T-helper 1 cell treated with Interleukin-12 subunit alpha and Interleukin-12 subunit beta and Interleukin-4 antibody, amounts not matched to agents 30 μg/mL and 1 μg/mL, for 36 hours (primary cell): Measurements from ENCODE around the gene GPT2.
"Not testable (repeated sequence)": the region's sequence is repeated elsewhere in the genome, so short reads cannot be mapped to it uniquely, and the experiment has no call there.

Source experiments
- H3K27ac Mint-ChIP-seq: one replicate; pipeline ENCODE4 v1.8.0; 2021; ENCODE audit warnings: mild to moderate bottlenecking, mixed read lengths
- H3K27me3 Mint-ChIP-seq: one replicate; pipeline ENCODE4 v1.8.0; 2021; ENCODE audit warnings: low read depth, mixed read lengths
- H3K36me3 Mint-ChIP-seq: one replicate; pipeline ENCODE4 v1.8.0; 2021; ENCODE audit warnings: low read depth, mixed read lengths
- H3K4me1 Mint-ChIP-seq: one replicate; pipeline ENCODE4 v1.8.0; 2021; ENCODE audit warnings: low read depth, mixed read lengths
- H3K4me3 Mint-ChIP-seq: one replicate; pipeline ENCODE4 v1.8.0; 2021; ENCODE audit warnings: mild to moderate bottlenecking, moderate library complexity, mixed read lengths
- H3K9me3 Mint-ChIP-seq: one replicate; pipeline ENCODE4 v1.8.0; 2021; ENCODE audit warnings: mixed read lengths

The GPT2 gene

DNA sequence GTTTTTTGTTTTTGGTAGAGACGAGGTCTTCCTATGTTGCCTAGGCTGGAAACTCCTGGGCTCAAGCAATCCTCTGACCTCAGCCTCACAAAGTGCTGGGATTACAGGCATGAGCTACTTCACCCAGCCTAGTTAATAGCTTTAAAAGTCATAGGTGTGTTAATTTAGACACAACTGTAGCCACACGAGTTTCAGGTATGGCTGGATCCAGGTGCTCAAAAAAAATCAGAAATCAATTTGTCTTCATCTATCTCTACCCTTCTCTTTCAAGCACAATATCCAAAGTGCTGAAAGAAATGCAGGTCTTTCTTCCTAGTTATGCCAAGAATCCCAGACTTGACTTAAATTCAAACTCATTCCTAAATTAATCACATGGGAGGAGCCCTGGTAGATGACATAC is 29.3 kb upstream of the GPT2 start:
- H3K4me1 Mint-ChIP-seq, result peaks cover 4% of the 10 kb centered on the region
- H3K36me3 Mint-ChIP-seq, result no peaks in the 10 kb centered on the region
- no peaks in the 10 kb centered on the region for H3K9me3 Mint-ChIP-seq
- H3K27ac Mint-ChIP-seq, result no peak overlapping the region
- no peak overlapping the region for H3K4me3 Mint-ChIP-seq
- H3K27me3 Mint-ChIP-seq, result no peaks in the 10 kb centered on the region

DNA sequence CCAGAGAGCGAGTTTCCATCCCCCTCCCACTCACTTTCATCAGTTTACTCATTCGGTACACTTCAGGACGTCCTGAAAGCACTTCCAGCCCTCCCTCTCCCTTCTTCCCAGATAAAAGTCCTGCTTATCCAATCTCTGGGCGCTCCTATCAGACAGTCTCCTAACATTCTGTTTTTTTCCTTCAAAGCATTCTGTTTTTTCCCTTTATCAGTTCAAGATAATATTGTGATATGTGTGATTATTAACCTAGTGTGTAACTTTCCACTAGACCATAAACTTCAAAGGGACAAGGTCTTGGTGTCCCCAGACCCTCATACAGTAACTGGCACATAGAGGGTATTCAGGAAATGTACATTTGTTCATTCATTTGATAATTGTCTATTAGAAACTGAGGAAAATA is 28.8 kb upstream of the GPT2 start:
- Mint-ChIP-seq H3K36me3 (no peaks in the 10 kb centered on the region), H3K9me3 (no peaks in the 10 kb centered on the region), H3K27me3 (no peaks in the 10 kb centered on the region), H3K27ac (no peak overlapping the region), H3K4me3 (no peak overlapping the region), H3K4me1 (peaks cover 9% of the 10 kb centered on the region)

DNA sequence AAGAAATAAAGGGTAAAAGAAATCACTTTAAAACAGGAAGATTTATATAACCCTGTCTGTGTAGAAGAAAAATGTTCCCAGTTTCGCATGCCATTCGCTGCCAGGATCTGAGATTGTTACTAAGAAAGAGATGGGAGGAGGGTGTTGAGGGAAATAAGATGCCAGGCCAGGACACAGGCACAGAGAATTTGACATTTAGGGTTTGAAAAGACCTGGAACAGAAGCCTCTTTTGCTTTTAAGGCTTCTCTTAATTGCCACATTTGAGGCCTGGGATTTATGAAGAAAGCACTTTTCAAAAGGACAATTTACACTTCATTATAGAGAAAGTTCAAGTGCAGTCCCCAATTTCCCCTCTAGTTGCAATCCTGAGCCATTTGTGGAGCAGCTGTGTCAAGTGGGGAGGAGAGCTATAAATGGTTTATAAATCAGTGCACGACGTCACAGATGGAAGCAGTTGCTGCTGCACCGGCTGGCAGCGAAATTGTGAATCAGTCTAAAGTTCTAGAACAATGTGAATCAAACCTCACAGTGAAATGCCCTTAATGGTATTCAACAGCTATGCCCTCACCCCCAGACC is 26.7 kb upstream of the GPT2 start:
- Mint-ChIP-seq H3K27ac (no peak overlapping the region), H3K36me3 (peaks cover under 1% of the 10 kb centered on the region), H3K9me3 (peaks cover under 1% of the 10 kb centered on the region), H3K4me3 (no peak overlapping the region), H3K27me3 (no peaks in the 10 kb centered on the region), H3K4me1 (peaks cover 18% of the 10 kb centered on the region)

- H3K9me3 Mint-ChIP-seq, result peaks cover 4% of the 10 kb centered on the region
- peaks cover 22% of the 10 kb centered on the region for H3K4me1 Mint-ChIP-seq
- no peaks in the 10 kb centered on the region for H3K27me3 Mint-ChIP-seq
Observed at GRCh38 chr16:46858151-46858550, 26.0 kb upstream of the GPT2 start.

DNA sequence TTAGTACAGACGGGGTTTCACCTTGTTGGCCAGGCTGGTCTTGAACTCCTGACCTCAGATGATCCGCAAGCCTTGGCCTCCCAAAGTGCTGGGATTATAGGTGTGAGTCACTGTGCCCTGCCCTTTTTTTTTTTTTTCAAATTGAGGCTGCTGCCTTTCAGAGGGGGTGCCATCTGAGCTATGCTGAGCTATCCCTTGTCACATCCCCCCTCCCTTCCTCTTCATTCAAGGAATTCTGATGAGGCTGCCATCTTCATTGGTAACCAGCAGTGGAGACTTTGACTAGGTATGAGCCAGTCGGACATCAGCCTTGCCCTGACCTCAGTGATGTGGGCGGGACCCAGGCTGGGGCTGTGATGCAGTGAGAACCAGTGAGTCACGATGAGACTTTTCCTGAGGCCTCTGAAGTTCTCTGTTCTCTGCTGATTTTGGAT is 24.4 kb upstream of the GPT2 start:
- H3K4me3 Mint-ChIP-seq, result no peak overlapping the region
- no peak overlapping the region for H3K27ac Mint-ChIP-seq
- peaks cover 34% of the 10 kb centered on the region for H3K4me1 Mint-ChIP-seq
- no peaks in the 10 kb centered on the region for H3K27me3 Mint-ChIP-seq
- peaks cover 5% of the 10 kb centered on the region for H3K36me3 Mint-ChIP-seq
- H3K9me3 Mint-ChIP-seq, result peaks cover 4% of the 10 kb centered on the region

More at GRCh38 chr16:46858151-46858550, 26.0 kb upstream of the GPT2 start:
- H3K36me3 Mint-ChIP-seq, result peaks cover 2% of the 10 kb centered on the region
- no peak overlapping the region for H3K4me3 Mint-ChIP-seq
- H3K27ac Mint-ChIP-seq, result no peak overlapping the region

- Mint-ChIP-seq H3K27ac (peak overlapping the region; percentile 5), H3K36me3 (peaks cover 7% of the 10 kb centered on the region), H3K9me3 (peaks cover 13% of the 10 kb centered on the region), H3K4me3 (no peak overlapping the region), H3K27me3 (no peaks in the 10 kb centered on the region), H3K4me1 (peaks cover 35% of the 10 kb centered on the region)
Observed at GRCh38 chr16:46862555-46863447, 21.4 kb upstream of the GPT2 start.

GRCh38 chr16:46866286-46866685 is 17.9 kb upstream of the GPT2 start:
- no peaks in the 10 kb centered on the region for H3K27me3 Mint-ChIP-seq
- H3K4me3 Mint-ChIP-seq, result no peak overlapping the region
- H3K4me1 Mint-ChIP-seq, result peaks cover 24% of the 10 kb centered on the region
- H3K9me3 Mint-ChIP-seq, result peaks cover 14% of the 10 kb centered on the region
- peaks cover 9% of the 10 kb centered on the region for H3K36me3 Mint-ChIP-seq
- H3K27ac Mint-ChIP-seq, result no peak overlapping the region

GRCh38 chr16:46867486-46867885 is 16.7 kb upstream of the GPT2 start:
- not testable (repeated sequence) for H3K27ac Mint-ChIP-seq, H3K4me3 Mint-ChIP-seq, H3K27me3 Mint-ChIP-seq, H3K36me3 Mint-ChIP-seq
- H3K9me3 Mint-ChIP-seq, result peaks cover 13% of the 10 kb centered on the region
- H3K4me1 Mint-ChIP-seq, result peaks cover 17% of the 10 kb centered on the region

- not testable (repeated sequence) for H3K4me3 Mint-ChIP-seq, H3K27ac Mint-ChIP-seq, H3K27me3 Mint-ChIP-seq, H3K36me3 Mint-ChIP-seq, H3K4me1 Mint-ChIP-seq, H3K9me3 Mint-ChIP-seq
Observed at GRCh38 chr16:46868891-46869290, 15.3 kb upstream of the GPT2 start.

DNA sequence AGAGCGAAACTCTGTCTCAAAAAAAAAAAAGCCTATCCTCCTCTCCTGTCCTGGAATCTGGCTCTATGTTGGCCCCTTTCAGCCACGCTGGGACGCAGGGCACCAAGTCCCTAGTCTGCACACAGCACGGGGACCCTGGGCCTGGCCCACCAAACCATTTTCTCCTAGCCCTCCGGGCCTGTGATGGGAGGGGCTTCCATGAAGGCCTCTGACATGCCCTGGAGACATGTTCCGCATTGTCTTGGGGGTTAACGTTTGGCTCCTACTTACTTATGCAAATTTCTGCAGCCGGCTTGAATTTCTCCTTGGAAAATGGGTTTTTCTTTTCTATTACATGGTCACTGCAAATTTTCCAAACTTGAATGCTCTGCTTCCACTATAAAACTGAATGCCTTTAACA is 12.6 kb upstream of the GPT2 start:
- Mint-ChIP-seq H3K36me3 (peaks cover 5% of the 10 kb centered on the region), H3K4me1 (no peaks in the 10 kb centered on the region), H3K27me3 (peaks cover 5% of the 10 kb centered on the region), H3K27ac (no peak overlapping the region), H3K9me3 (peaks cover 9% of the 10 kb centered on the region), H3K4me3 (no peak overlapping the region)

DNA sequence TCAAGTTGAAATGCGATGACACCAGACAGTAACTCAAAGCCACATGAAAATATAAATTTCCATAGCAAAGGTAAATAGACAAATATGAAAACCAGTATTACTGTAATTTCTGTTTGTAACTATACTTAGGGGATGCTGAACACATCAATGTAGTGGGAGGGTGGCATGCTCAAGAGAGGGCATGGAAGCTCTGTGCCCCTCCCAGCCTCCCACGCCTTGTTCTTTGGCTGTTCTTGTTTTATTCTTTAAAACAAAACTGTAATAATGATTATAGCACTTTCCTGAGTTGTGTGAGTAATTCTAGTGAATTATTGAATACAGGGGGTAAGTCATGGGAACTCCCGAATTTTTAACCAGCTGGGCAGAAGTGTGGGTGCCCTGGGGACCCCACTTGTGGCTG is 11.0 kb upstream of the GPT2 start:
- Mint-ChIP-seq H3K27me3 (peaks cover 5% of the 10 kb centered on the region), H3K4me1 (no peaks in the 10 kb centered on the region), H3K27ac (no peak overlapping the region), H3K9me3 (no peaks in the 10 kb centered on the region), H3K4me3 (no peak overlapping the region), H3K36me3 (peaks cover 2% of the 10 kb centered on the region)

GRCh38 chr16:46875243-46875642 is 8.9 kb upstream of the GPT2 start:
- Mint-ChIP-seq H3K27me3 (peaks cover 13% of the 10 kb centered on the region), H3K4me3 (no peak overlapping the region), H3K4me1 (no peaks in the 10 kb centered on the region), H3K27ac (no peak overlapping the region), H3K9me3 (no peaks in the 10 kb centered on the region), H3K36me3 (no peaks in the 10 kb centered on the region)

GRCh38 chr16:46882304-46882939 is 1.7 kb upstream of the GPT2 start:
- peak overlapping the region; percentile 43 for H3K4me3 Mint-ChIP-seq
- H3K27me3 Mint-ChIP-seq, result peaks cover 27% of the 10 kb centered on the region
- H3K4me1 Mint-ChIP-seq, result peaks cover 18% of the 10 kb centered on the region
- no peak overlapping the region for H3K27ac Mint-ChIP-seq
- H3K36me3 Mint-ChIP-seq, result no peaks in the 10 kb centered on the region
- H3K9me3 Mint-ChIP-seq, result no peaks in the 10 kb centered on the region

GRCh38 chr16:46882940-46883307 is 1.2 kb upstream of the GPT2 start:
- H3K36me3 Mint-ChIP-seq, result no peaks in the 10 kb centered on the region
- peaks cover 27% of the 10 kb centered on the region for H3K27me3 Mint-ChIP-seq
- peaks cover 18% of the 10 kb centered on the region for H3K4me1 Mint-ChIP-seq
- H3K27ac Mint-ChIP-seq, result no peak overlapping the region
- no peaks in the 10 kb centered on the region for H3K9me3 Mint-ChIP-seq
- peak overlapping the region; percentile 87 for H3K4me3 Mint-ChIP-seq

- Mint-ChIP-seq H3K9me3 (no peaks in the 10 kb centered on the region), H3K27ac (peak overlapping the region; percentile 85), H3K27me3 (peaks cover 27% of the 10 kb centered on the region), H3K4me1 (peaks cover 18% of the 10 kb centered on the region), H3K4me3 (peak overlapping the region; percentile 87), H3K36me3 (no peaks in the 10 kb centered on the region)
Observed at GRCh38 chr16:46883353-46883689, 841 bp upstream of the GPT2 start.
